ENCODE results near the gene BDH2.

GRCh38 chr4:103137446-103137827 is 37.8 kb upstream of the BDH2 start:
- TF ChIP-seq EZH2 (IDR thresholded peaks at IDR 0.05; ENCODE audit: low read depth) = no peak
- no peak for TF ChIP-seq CTCF (conservative IDR thresholded peaks at IDR 0.05)
